Measurements from ENCODE around the gene LRRC26.

The LRRC26 gene

GRCh38 chr9:137181680-137182079 lies 11.8 kb upstream of the LRRC26 start:
- DNase-seq: no peak

GRCh38 chr9:137180491-137180890 lies 10.6 kb upstream of the LRRC26 start:
- no peak for DNase-seq

DNA sequence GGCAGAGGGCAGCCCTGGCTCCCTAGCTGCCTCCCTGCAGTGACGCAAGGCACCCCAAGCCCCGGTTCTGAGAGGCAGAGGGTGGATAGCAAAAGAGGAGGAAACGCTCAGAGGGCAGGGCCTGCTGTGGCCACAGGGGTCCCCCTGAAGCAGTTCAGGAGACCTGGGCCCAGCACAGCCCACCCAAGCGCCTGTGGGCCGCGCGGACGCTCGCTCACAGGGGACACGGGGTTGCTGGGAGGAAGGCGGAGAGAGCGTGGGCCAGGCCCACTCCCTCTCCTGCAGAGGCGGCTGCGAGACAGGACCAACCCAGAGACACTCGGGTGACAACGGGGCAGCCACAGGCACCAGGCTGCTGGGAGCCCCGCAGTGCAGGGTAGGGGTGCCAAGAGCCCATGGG lies 9.9 kb upstream of the LRRC26 start:
- DNase-seq: no peak

DNA sequence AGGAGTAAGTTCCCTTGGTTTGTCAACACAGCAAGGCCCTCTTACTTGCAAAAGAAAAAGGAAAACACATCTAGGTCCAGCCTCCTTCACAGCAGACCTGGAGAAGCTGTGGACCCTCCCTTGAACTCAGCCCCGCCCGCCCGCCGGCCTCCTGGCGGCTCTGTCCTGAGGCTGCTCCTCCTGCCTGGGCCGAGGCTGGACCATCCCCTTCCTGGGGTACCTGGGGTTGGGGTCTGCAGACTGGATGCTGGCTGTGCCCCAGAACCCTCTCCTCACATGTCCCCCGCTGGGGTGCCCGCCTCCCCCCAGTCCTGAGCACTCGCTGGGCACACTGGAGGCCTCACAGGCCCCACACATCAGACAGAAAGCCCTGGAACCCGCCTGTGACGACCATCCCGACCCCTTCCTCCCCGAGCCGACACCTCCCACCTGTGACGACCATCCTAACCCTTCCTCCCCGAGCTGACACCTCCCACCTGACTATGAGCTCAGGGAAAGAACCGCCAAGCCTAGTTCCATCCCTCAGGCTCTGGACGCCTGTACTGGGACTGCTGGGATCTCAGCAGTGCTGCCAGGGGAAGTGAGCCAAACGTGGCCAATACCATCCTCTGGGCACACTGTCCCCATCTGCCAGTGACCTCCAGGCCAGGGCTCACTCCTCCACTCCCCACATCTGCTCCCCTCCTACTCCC lies 9.2 kb upstream of the LRRC26 start:
- DNase-seq: no peak

DNA sequence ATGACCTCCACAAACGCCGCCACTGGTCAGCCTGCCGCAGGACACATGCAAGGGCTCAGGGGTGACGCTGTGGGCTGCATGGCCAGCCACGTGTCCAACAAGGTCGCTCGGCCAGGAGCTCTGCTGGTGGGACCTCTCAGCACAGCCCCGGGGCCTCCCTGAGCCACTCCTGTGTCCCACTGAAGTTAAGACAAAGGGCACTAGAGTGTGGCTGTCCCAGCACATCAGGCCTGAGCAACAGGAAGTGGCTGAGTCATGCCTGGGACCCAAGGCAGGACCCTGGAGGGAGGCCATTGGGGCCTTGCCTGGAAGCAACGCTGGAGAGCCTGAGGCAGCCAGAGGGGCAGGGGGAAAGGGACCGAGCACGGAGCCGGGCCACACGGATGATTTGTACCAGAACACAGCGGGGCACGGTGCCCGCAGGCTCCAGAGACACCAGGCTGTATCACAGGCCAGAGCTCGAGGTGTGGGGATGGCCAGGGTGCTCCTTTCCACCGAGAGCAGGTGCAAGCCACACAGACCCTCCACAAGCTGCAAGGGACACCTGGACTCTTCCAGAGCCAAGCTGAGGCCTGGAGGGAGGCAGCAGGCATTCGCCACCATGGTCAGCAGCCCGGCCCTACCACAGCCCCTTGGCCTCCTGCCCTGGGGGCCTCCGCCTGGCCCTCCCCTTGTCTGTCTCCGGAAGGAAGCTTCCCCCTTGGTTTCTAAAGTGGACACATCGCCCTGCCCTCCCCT lies 8.5 kb upstream of the LRRC26 start:
- no peak for DNase-seq

GRCh38 chr9:137176302-137177182 lies 6.7 kb upstream of the LRRC26 start:
- no peak for DNase-seq

GRCh38 chr9:137175345-137175961 lies 5.6 kb upstream of the LRRC26 start:
- DNase-seq: no peak

DNA sequence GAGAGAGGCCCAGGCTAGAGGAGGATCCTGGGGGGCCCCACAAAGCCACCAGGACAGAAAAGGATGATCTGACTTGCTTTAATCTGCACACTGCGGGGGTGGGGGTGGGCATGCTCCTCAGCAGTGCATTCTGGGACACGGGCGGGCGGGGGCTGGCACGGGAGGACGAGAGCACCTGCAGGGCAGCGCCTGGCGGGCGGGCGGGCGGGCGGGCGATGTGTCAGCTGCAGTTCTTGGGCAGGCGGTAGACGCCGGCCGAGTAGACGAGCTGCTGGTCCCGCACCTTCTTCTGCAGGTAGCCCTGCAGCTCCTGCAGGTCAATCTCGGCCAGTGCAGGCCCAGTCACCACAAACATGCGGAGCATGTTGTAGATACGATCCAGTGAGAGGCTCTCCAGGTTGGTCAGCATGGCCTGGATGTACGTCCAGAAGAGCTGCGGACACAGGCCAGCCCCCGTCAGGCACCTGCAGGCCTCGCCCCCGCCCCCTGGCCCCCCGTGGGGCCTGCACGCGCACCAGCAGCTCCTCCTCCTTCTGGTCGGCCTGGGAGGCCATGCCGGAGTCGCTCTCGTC lies 5.0 kb upstream of the LRRC26 start:
- DNase-seq: no peak

DNA sequence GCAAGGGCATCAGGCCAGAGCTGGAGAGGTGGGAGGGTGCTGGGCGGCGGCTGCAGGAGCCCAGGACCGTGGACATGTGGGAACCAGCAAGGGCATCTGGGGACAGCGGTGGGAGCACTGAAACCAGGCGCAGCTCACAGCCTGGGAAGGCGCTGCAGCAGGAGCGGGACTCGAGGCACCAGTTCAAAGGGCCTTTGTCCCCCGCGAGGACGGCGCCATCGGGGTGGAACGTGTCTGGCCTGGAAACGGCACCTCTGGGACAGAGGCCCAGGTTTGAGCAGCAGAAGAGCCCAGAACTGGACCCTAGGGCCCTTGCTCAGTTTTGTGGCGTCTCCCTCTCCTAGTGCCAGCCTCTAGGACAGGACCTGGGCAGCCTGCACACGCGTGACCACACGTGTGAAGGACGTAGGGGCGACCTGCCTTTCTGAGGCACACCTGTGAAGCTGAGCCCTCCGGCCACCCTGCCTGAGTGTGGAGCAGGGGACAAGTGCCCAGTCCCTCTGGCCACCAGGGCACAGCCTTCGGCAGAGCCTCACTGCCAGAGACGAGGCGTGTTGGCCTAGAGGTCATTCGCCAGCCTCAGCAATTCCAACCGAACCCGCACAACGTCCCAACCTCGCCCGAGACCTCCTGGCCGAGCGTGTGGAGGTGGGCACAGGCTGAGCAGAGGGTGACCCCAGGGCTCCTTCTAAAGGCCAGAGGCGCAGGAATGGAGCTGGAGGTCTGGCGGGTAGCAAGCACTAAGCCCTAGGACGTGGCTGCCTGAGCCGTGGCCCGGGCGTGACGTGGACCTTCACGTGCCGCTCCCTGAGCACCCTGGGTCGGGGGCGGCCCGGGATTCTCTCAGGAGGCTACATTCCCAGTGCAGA lies 4.2 kb upstream of the LRRC26 start:
- DNase-seq: no peak

DNA sequence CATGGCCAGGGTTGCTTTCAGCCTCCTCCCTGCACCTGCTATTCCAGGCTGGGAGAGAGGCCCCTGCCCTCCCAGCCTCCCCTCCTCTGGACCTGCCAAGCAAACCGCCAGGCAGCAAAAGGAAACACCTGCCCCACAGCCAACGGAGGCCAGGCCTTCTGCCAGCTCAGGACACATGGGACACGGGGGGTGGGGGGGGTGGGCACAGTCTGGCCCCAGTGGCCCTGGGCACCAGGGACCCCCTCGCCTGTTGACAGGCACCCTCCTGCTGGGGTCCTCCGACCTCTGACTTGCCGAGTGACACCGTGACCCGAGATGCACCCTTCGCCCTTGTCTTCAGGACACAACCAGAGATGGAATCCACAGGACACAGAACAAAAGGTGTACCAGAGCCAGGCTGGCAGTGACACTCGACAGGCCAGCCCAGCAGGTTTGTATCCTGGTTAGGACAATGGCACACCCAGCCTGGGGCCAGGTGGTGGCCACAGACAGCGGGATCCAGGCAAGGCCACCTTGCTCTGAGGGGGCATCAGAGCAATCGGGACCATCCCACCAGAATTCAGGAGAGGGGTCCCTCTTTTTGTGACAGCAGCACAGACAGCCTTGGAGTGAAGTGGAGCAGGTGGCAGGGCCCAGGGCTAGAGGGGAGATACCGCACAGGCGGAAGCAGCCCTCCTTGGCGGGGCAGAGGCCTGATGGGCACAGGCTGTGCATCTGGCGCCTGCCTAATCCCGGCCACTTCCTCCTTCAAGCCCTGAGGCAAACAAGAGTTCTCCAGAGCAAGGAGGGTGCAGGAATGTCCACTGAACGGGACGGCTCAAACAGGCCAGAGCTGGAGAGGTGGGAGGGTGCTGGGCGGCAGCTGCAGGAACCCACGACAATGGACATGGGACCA lies 3.3 kb upstream of the LRRC26 start:
- DNase-seq: no peak

GRCh38 chr9:137171149-137171900 lies 1.5 kb upstream of the LRRC26 start:
- DNase-seq: no peak

GRCh38 chr9:137170486-137171148 lies 766 bp upstream of the LRRC26 start:
- DNase-seq: no peak

GRCh38 chr9:137168904-137169856 lies 671 bp downstream of the LRRC26 start:
- no peak for DNase-seq

DNA sequence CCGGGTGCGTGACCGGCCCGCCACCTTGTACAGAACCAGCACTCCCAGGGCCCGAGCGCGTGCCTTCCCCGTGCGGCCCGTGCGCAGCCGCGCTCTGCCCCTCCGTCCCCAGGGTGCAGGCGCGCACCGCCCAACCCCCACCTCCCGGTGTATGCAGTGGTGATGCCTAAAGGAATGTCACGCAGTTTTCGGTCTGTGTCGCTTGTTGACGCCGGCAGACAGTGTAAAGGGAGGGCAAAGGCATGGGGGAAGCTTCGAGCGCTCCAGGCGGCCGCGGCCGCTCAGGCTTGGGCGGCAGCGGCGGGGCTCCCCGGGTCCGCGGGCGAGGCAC lies 1.3 kb downstream of the LRRC26 start:
- no peak for DNase-seq

DNA sequence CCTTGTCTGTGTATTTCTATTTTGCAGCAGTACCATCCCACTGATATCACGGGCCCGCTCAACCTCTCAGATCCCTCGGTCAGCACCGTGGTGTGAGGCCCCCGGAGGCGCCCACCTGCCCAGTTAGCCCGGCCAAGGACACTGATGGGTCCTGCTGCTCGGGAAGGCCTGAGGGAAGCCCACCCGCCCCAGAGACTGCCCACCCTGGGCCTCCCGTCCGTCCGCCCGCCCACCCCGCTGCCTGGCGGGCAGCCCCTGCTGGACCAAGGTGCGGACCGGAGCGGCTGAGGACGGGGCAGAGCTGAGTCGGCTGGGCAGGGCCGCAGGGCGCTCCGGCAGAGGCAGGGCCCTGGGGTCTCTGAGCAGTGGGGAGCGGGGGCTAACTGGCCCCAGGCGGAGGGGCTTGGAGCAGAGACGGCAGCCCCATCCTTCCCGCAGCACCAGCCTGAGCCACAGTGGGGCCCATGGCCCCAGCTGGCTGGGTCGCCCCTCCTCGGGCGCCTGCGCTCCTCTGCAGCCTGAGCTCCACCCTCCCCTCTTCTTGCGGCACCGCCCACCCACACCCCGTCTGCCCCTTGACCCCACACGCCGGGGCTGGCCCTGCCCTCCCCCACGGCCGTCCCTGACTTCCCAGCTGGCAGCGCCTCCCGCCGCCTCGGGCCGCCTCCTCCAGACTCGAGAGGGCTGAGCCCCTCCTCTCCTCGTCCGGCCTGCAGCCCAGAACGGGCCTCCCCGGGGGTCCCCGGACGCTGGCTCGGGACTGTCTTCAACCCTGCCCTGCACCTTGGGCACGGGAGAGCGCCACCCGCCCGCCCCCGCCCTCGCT lies 1.9 kb downstream of the LRRC26 start:
- no peak for DNase-seq

DNA sequence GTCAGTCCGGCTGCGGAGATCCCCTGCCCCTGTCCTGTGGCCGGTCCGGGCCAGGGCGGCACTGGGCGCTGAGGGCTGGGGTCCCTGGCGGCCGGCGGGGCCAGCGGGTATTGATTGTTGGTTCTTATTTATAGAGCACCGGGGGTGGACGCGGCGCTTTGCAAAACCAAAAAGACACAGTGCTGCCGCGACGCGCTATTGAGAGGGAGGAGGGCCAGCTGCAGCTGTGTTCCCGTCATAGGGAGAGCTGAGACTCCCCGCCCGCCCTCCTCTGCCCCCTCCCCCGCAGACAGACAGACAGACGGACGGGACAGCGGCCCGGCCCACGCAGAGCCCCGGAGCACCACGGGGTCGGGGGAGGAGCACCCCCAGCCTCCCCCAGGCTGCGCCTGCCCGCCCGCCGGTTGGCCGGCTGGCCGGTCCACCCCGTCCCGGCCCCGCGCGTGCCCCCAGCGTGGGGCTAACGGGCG lies 2.5 kb downstream of the LRRC26 start:
- no peak for DNase-seq
